Measurements from ENCODE around the gene SLC35C1.

- TF ChIP-seq CTCF (conservative IDR thresholded peaks at IDR 0.05) (no peak), EZH2 (IDR thresholded peaks at IDR 0.05; ENCODE audit: low read depth) (no peak)
Measured at GRCh38 chr11:45847911-45848316, 43.0 kb downstream of the SLC35C1 start.
